Right lobe of liver (tissue), 6 donors: Measurements from ENCODE around the gene EPHA7. TPM values are rescaled to one million over a fixed set of nuclear protein-coding genes. Genes with fewer than 3 reads are reported as not detected.
A peak's percentile ranks its signal among the peaks of the same experiment; 100 is the strongest.

Experiments
- ATAC-seq, 4 donors: fragments of 200-7000 bp; cut with Tn5 transposase; one replicate each; pipeline ENCODE4 v1.9.1; 2020; ENCODE audit warnings: mild to moderate bottlenecking in 4 of 4, moderate library complexity in 4 of 4
- DNase-seq, 3 donors: peaks; one replicate each; pipeline ENCODE4 v3.0.0-alpha.2; 2020
- H3K27ac ChIP-seq, 3 donors: fragments of 200-600 bp; one replicate each; pipeline ENCODE4 v1.8.0; 2022
- H3K27me3 ChIP-seq, 2 donors: fragments of 200-600 bp; one replicate each; pipeline ENCODE4 v1.8.0; 2022
- H3K36me3 ChIP-seq, 4 donors: fragments of 200-600 bp; sonication (generic) in 1 of 4; one replicate each; pipeline versions ENCODE4 v1.5.1 to v1.8.0; 2017 to 2022; ENCODE audit warnings: control low read depth in 1 of 4
- H3K4me1 ChIP-seq, 4 donors: fragments of 200-600 bp; sonication (generic) in 1 of 4; one replicate each; pipeline versions ENCODE4 v1.5.1 to v1.8.0; 2017 to 2022; ENCODE audit warnings: control low read depth in 1 of 4
- H3K4me3 ChIP-seq, 3 donors: fragments of 200-600 bp; one replicate each; pipeline ENCODE4 v1.8.0; 2022
- H3K9me3 ChIP-seq, 4 donors: fragments of 200-600 bp; sonication (generic) in 1 of 4; one replicate each; pipeline versions ENCODE4 v1.5.1 to v1.8.0; 2017 to 2022; ENCODE audit warnings: control low read depth in 1 of 4
- POLR2A ChIP-seq: fragments of 450-650 bp; IDR thresholded peaks from one replicate; pipeline ENCODE4 v1.6.1; 2017; ENCODE audit warnings: antibody characterized with exemption, mild to moderate bottlenecking
- WGBS: methylation state at CpG from one replicate; pipeline ENCODE4 v1.1.6; 2018; ENCODE audit warnings: low coverage, low lambda C conversion rate; ENCODE audit not compliant: insufficient coverage; ENCODE audit errors: missing lambda C conversion rate; 5-methylcytosine and 5-hydroxymethylcytosine counted together
- intact Hi-C, 2 donors: fragments of 100-400 bp; cut with DNase I; formaldehyde crosslinking; loops; one replicate each; pipeline versions ENCODE4 v1.11.2 to v1.14.1; 2022
- total RNA-seq, 6 experiments: library from RNA; depleted of rRNA in 2 of 6; stranded (reverse); fragments of >200 nt in 2 of 6; fragmentation: NEBNext Ultra II Directional in 3 of 6; extraction: Animal tissue kit (Norgen Biotek cat#: 25700) in 3 of 6; gene quantifications; one replicate each; pipeline versions ENCODE4 v1.1.0 to v1.2.4, GENCODE V29; 2016 to 2023
- TF ChIP-seq, protein P1 (sequence below), 4 donors: fragments of 200-600 bp in 3 of 4; fragments of 450-650 bp in 1 of 4; IDR thresholded peaks; one replicate each; pipeline versions ENCODE4 v1.5.1 to v1.8.0; 2016 to 2022; ENCODE audit warnings: antibody characterized with exemption in 4 of 4, mild to moderate bottlenecking in 2 of 4
- donor health status: DM: no; HTN: yes; CAD: no.
- donor health status: DM: no; HTN: no; CAD: no.
- donor health status: DM: no; HTN: no; CAD: no.
- donor health status: DM: no; HTN: yes; CAD: no.
- donor health status: DM: no; HTN: yes; CAD: no.

Gene EPHA7
- total RNA-seq, 6 experiments from 2014 or later: 0.04 TPM; not detected in 5

DNA sequence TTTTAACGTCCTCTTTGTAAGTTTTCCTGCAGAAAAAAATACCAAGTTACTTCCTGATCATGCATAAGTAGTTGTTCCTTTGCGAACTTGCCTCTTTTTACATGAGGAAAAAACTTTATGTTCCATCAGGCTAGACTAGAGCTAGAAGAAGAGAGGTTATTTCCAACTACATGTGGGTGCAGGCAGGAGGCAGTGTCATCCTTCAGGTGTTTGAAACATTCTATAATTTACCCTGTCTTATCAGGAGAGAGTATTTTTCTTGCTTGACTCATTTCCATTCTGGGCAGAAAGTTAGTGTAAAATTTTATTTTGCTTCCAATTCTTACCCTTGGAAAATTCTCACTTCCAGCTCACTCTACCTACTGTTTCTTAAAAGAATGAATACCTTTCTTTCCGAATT lies 28.5 kb upstream of the EPHA7 start:
- DNase-seq: no peak
- H3K27me3 ChIP-seq: no peaks in the 10 kb centered on the region
- TF ChIP-seq, protein P1, sequence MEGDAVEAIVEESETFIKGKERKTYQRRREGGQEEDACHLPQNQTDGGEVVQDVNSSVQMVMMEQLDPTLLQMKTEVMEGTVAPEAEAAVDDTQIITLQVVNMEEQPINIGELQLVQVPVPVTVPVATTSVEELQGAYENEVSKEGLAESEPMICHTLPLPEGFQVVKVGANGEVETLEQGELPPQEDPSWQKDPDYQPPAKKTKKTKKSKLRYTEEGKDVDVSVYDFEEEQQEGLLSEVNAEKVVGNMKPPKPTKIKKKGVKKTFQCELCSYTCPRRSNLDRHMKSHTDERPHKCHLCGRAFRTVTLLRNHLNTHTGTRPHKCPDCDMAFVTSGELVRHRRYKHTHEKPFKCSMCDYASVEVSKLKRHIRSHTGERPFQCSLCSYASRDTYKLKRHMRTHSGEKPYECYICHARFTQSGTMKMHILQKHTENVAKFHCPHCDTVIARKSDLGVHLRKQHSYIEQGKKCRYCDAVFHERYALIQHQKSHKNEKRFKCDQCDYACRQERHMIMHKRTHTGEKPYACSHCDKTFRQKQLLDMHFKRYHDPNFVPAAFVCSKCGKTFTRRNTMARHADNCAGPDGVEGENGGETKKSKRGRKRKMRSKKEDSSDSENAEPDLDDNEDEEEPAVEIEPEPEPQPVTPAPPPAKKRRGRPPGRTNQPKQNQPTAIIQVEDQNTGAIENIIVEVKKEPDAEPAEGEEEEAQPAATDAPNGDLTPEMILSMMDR (IDR thresholded peaks at IDR 0.05): no peak
- no peak for TF ChIP-seq POLR2A
- intact Hi-C loops: no loop called here
- WGBS: 25% methylated on average over 3 of the region's 3 CpGs
- no peaks in the 10 kb centered on the region for H3K4me1 ChIP-seq
- no peaks in the 10 kb centered on the region for H3K9me3 ChIP-seq
- no peaks in the 10 kb centered on the region for H3K36me3 ChIP-seq
- no peak for ATAC-seq
- no peak overlapping the region for H3K4me3 ChIP-seq
- no peak overlapping the region for H3K27ac ChIP-seq

DNA sequence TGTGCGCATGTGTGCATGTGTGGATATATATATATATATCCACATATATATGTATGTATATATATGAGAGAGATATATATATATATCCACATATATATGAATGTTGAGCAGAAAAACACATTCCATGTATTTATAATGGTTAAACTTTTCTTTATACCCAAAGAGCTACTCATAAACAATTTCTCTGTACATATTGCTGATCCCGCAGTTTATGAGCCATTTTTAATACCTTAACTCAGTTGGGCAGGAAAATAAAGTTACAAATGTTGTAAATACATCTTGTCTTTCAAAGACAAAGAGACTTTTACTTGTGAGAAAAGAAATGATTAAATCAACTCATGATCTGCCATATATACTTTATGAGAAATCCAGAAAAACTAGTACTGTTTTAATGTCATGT lies 18.1 kb upstream of the EPHA7 start:
- H3K9me3 ChIP-seq: no peaks in the 10 kb centered on the region
- H3K36me3 ChIP-seq: no peaks in the 10 kb centered on the region
- TF ChIP-seq, protein P1 (IDR thresholded peaks at IDR 0.05): no peak
- TF ChIP-seq POLR2A: no peak
- H3K4me1 ChIP-seq: no peaks in the 10 kb centered on the region
- ATAC-seq (no peak), DNase-seq (no peak)
- WGBS: 69% methylated on average over 2 of the region's 2 CpGs
- H3K4me3 ChIP-seq: no peak overlapping the region
- H3K27me3 ChIP-seq: no peaks in the 10 kb centered on the region
- no peak overlapping the region for H3K27ac ChIP-seq
- intact Hi-C loops: no loop called here

- WGBS: 38% methylated on average over 2 of the region's 2 CpGs
- Histone ChIP-seq H3K27ac (no peak overlapping the region), H3K36me3 (no peaks in the 10 kb centered on the region), H3K4me3 (no peak overlapping the region), H3K27me3 (no peaks in the 10 kb centered on the region), H3K9me3 (no peaks in the 10 kb centered on the region), H3K4me1 (no peaks in the 10 kb centered on the region)
- no peak for ATAC-seq
- TF ChIP-seq POLR2A: no peak
- TF ChIP-seq, protein P1 (IDR thresholded peaks at IDR 0.05): no peak
- intact Hi-C loops: no loop called here
- DNase-seq: no peak
Measured at GRCh38 chr6:93433592-93433991, 14.2 kb upstream of the EPHA7 start.

DNA sequence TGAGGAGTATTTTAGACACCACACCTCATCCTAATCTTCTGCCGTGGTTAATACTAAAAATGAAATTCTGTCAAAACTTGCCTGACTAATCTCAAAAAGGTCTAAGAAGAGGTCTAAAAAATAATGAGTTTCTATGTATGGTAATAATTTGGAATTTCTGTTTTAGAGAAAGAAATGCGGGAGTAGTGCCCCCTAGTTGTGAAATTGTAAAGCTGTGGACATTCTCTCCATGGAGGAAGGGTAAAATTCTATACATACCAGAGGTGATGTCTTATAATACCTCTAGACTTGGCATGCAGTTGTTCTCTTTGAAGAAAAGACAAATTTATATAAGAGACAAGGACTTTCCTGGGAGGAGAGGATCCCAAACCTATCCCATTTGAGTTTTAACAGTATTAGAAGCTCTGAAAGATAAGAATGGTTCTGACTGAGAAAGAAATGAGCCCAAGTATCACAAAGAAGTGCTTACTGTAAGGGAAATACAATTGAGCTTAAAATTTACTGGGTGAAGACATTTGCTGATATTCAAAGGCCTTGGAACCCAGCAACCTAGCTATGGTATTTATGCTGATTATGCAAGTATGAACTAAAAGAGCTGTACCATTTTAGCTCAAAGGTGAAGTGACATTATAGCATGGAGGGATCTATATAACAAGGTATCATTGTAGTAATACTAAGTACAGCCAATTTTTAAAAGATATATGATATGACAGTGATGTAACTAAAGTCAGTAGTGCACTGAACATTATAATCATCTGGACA lies 5.1 kb upstream of the EPHA7 start:
- Histone ChIP-seq H3K9me3 (no peaks in the 10 kb centered on the region), H3K27me3 (peaks cover 0 to 7% of the 10 kb centered on the region in 2 donors), H3K36me3 (no peaks in the 10 kb centered on the region), H3K27ac (no peak overlapping the region), H3K4me1 (no peaks in the 10 kb centered on the region), H3K4me3 (no peak overlapping the region)
- no peak for TF ChIP-seq POLR2A
- TF ChIP-seq, protein P1 (IDR thresholded peaks at IDR 0.05): peak; percentile 16 to 60 (median 48)
- DNase-seq (no peak), ATAC-seq (no peak)
- WGBS: 10% methylated on average over 2 of the region's 2 CpGs
- intact Hi-C loops: no loop called here
